Effector memory CD4-positive, alpha-beta T cell (primary cell): ENCODE data around the gene WDR82.
"Not testable (repeated sequence)": the region's sequence is repeated elsewhere in the genome, so short reads cannot be mapped to it uniquely, and the experiment has no call there.

Experiments
- DNase-seq, 3 donors: peaks; one replicate each; pipeline ENCODE4 v3.0.0-alpha.2; 2020
- H3K27ac ChIP-seq: 2 replicates; pipeline ENCODE4 v1.7.0; 2013; ENCODE audit warnings: mild to moderate bottlenecking, low read length, moderate library complexity; ENCODE audit not compliant: insufficient read depth, poor library complexity, severe bottlenecking
- H3K27me3 ChIP-seq: replicated peaks from 2 replicates; pipeline ENCODE4 v1.7.0; 2013; ENCODE audit warnings: mild to moderate bottlenecking, low read length; ENCODE audit not compliant: insufficient read depth, control insufficient read depth, poor library complexity, severe bottlenecking
- H3K36me3 ChIP-seq: 2 replicates; pipeline ENCODE4 v1.7.0; 2013; ENCODE audit warnings: mild to moderate bottlenecking, low read length, moderate library complexity; ENCODE audit not compliant: control insufficient read depth, insufficient read depth
- H3K4me1 ChIP-seq: 2 replicates; pipeline ENCODE4 v1.7.0; 2013; ENCODE audit warnings: low read length, mild to moderate bottlenecking; ENCODE audit not compliant: control insufficient read depth, insufficient read depth, poor library complexity, severe bottlenecking
- H3K4me3 ChIP-seq: 2 replicates; pipeline ENCODE4 v1.7.0; 2013; ENCODE audit warnings: low read length, low read depth, mild to moderate bottlenecking; ENCODE audit not compliant: insufficient read depth, poor library complexity, severe bottlenecking
- H3K9me3 ChIP-seq: 2 replicates; pipeline ENCODE4 v1.7.0; 2013; ENCODE audit warnings: mild to moderate bottlenecking, low read length, moderate library complexity; ENCODE audit not compliant: control insufficient read depth

Gene WDR82

DNA sequence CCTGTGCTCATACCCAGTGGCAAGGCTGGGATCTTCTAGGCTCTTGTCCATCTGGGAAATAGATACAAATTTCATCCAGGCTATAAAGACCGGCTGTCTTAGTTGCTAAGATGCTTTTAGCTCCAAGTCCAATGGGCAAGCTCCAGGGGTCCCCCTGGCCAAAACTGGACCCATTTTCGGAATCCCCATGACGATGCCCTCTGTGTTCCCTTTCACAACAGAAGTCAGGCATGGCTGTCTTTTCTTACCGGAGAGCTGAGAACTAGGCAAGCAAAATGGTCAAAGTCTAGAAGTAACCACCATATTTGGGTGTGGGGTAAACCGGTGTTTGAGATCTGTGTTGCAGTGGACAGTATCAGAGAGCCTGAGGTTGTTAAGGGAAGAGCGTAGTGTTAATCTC, 10.2 kb upstream of the WDR82 start:
- Histone ChIP-seq H3K4me1 (peaks cover 18% of the 10 kb centered on the region), H3K27ac (peak overlapping the region; percentile 100), H3K4me3 (no peak overlapping the region), H3K9me3 (no peaks in the 10 kb centered on the region), H3K36me3 (peaks cover 32% of the 10 kb centered on the region), H3K27me3 (no peaks in the 10 kb centered on the region)
- no peak for DNase-seq

DNA sequence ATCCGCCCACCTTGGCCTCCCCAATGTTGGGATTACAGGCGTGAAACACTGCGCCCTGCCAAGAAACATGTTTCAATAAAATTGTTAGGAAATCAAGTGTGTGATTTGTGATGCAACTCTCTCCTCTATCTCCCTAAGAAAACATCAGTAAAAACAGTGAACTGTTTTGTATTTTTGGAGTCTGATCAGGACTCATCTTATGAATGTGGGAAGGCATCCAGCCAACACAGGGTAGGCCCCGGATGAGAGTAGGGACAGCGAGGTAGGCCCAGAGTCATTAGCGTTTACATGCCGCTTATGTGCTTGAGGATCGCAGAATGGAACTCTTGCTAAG, 8.3 kb upstream of the WDR82 start:
- H3K9me3 ChIP-seq, result no peaks in the 10 kb centered on the region
- H3K27me3 ChIP-seq, result no peaks in the 10 kb centered on the region
- peaks cover 35% of the 10 kb centered on the region for H3K4me1 ChIP-seq
- peak overlapping the region; percentile 100 for H3K4me3 ChIP-seq
- no peak for DNase-seq
- peaks cover 14% of the 10 kb centered on the region for H3K36me3 ChIP-seq
- H3K27ac ChIP-seq, result peak overlapping the region; percentile 100

DNA sequence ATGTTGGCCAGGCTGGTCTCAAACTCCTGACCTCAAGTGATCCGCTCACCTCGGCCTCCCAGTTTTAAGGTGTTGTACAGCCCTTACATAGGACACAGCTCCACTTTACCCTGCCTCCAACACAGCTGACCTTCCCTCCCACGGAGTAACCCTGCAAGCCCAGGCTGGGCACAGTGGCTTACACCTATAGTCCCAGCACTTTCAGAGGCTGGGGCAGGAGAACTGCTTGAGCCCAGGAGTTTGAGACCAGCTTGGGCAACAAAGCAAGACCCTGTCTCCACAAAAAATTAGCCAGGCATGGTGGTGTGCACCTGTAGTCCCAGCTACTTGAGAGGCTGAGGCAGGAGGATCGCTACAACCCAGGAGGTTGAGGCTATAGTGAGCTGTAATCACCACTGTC, 5.6 kb upstream of the WDR82 start:
- H3K36me3 ChIP-seq, H3K4me3 ChIP-seq, H3K27me3 ChIP-seq, H3K9me3 ChIP-seq, DNase-seq, H3K27ac ChIP-seq: not testable (repeated sequence)
- H3K4me1 ChIP-seq, result peaks cover 43% of the 10 kb centered on the region

DNA sequence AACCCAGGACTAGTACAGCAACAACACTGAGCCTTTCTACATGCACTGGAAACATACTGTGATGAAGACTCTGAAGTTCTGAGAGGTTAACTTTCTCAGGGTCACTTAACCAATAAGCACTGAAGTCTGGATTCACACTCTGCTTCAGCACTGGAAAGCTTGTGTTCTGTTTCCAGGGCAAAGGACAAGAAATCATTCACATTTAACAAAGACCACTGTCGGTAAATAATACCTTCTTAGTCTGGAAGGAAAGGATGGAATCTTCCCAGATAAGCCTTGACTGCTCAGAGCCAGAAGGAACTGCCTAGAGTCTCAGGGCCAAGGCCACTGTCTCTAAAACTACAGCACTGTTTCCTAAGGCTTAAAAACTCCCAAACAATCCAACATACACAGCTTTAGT, 4.9 kb upstream of the WDR82 start:
- Histone ChIP-seq H3K4me3 (no peak overlapping the region), H3K36me3 (peaks cover 3% of the 10 kb centered on the region), H3K27me3 (no peaks in the 10 kb centered on the region), H3K27ac (peak overlapping the region; percentile 55), H3K9me3 (no peaks in the 10 kb centered on the region), H3K4me1 (peaks cover 39% of the 10 kb centered on the region)
- DNase-seq, result no peak

DNA sequence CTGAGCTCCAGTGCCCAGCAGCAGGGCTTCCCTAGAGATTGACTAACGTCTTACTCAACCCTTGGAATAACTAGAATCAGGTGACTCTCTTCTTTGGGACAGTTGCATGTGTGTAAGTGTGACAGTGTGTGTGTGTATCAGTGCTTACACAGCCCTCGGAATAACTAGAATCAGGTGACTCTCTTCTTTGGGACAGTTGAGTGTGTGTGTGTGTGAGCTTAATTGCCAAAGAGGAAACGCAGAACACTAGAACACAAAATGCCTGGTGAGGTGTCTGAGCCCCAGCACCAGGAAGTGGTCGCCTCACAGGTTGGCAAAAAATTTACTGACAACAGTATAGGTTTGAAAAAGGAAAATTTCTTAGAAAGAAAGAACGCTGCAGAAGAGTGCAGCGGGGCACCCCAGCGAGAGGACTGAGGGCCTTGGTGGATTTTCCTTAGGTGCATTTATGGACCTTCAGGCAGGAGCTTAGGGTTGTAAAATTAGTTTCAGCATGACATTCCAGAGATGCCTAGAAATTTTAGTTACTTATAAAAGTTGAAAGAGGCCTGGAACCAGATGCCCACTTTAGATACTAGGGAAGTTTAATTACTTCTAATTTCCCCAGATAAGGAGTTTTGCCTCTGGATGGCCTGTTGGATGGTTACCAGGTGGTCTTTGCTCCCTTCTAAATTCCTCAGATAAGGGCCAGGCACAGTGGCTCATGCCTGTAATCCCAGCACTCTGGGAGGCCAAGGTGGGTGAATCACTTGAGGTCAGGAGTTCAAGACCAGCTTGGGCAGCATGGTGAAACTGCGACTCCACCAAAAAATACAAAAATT, 3.7 kb upstream of the WDR82 start:
- peak overlapping the region; percentile 52 for H3K27ac ChIP-seq
- H3K9me3 ChIP-seq, result no peaks in the 10 kb centered on the region
- H3K27me3 ChIP-seq, result no peaks in the 10 kb centered on the region
- H3K4me1 ChIP-seq, result peaks cover 38% of the 10 kb centered on the region
- no peak overlapping the region for H3K4me3 ChIP-seq
- peak in 1 of 3 donors; percentile 14 for DNase-seq
- no peaks in the 10 kb centered on the region for H3K36me3 ChIP-seq

DNA sequence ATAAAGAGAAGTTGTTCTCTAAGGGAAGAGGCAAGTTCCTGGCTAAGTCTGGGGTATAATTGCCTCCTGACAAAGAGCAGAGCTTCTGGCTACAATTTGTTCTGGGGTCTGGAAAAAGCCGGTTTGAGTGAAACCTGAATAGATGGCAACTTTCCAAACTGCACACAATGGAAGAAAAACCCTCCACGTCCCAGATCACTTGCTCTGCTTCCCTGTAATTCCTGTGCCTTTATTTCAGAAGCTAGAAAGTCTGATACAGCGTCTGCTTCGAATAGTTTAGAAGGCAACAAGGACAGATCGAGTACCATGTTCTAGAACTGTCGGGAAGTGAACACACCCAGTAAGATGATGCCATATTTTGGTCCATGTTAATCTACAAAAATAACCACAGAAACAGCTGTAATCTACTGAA, 1.6 kb upstream of the WDR82 start:
- Histone ChIP-seq H3K27me3 (no peaks in the 10 kb centered on the region), H3K27ac (peak overlapping the region; percentile 87), H3K36me3 (no peaks in the 10 kb centered on the region), H3K9me3 (no peaks in the 10 kb centered on the region), H3K4me3 (peak overlapping the region; percentile 83), H3K4me1 (peaks cover 41% of the 10 kb centered on the region)
- DNase-seq, result no peak

DNA sequence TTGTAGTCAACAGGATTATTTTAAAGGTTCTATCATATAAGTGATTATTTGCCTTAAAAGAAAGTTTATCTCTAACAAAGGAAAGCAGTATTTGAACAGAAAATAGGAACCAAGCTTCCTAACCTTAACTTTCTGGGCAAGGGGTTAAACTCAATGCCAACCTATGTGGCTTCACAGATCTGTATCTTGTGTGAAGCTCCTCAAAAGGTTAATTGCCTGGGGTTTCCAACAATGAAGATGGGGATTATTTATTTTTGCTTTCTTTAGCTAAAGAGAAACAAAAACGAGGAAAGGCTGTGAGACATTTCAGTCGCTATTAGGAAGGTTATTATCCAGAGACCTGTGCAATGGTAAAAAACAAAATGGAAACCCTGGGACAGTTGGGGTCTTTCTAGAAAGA, 1.1 kb upstream of the WDR82 start:
- Histone ChIP-seq H3K4me1 (peaks cover 41% of the 10 kb centered on the region), H3K4me3 (peak overlapping the region; percentile 83), H3K27ac (peak overlapping the region; percentile 87), H3K36me3 (peaks cover under 1% of the 10 kb centered on the region), H3K9me3 (no peaks in the 10 kb centered on the region), H3K27me3 (no peaks in the 10 kb centered on the region)
- DNase-seq, result no peak

DNA sequence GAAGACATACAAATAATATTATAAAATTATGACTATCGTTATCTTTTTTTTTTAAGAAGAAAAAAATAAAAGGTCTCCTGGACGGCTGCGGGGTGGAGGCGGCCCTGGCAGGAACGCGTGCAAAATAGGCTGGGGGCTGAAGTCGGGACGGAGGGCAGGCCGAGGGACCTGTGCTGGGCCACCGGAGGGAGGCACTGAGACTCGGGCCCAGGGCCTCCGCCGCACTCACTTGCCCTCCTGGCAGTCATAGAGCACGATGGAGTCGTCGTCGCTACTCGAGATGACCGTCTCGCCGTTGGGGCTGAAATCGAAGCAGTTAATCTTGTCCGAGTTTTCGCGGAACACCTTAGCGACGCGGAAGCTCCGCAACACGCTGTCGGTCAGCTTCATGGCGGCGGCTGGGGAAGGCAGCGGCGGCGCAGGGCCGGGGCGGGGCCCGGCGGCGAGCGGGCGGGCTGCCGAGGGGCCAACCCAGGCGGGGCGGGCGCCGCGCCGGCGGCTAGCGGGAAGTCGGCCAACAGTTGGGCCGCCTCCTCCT, 408 bp downstream of the WDR82 start:
- Histone ChIP-seq H3K9me3 (no peaks in the 10 kb centered on the region), H3K27ac (peak overlapping the region; percentile 87), H3K4me3 (peak overlapping the region; percentile 83), H3K4me1 (peaks cover 44% of the 10 kb centered on the region), H3K27me3 (no peaks in the 10 kb centered on the region), H3K36me3 (peaks cover 4% of the 10 kb centered on the region)
- DNase-seq, result peak in 2 of 3 donors; percentile 41 to 56

DNA sequence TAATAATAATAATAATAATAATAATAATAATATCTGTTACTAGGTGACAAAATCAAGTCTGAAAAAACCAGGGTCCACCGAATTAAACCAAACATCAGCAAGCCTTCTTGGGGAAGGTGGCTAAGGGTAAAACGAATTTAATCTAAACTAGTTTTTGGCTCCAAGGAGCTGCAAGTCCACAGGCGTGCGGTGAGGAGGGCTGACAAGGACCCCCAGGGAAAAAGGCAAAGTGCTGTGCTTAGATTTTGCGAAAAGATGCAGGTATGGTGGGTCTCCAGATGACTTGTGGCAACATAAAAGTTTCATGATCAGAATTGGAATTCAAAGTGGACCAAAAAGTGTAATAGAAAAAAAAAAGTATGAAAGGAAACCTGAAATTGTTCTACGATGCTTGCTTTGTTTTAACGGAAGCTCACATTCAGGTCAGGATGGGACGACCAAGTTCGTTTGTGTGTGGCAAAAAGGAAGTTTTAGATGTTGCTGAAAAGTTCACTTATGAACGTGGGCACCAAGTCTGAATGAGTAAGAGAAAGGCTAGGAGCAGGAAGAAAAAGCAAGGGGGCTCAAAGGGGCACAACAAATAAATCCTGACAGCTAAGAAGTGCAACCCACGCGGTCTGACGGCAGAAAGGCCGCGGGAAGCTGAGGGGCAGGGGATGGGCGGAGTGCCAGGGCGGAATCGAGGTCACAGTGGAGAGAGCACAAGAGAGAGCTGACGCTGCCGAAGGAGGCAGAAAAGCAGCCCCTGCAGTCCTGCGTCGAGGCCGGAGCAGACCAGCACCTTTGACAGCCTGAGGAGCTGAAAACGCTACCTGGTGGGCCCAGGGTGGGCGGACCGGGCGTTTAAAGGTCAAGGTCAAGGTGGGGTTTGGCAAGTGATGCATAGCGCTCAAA, 1.1 kb downstream of the WDR82 start:
- H3K4me1 ChIP-seq, result peaks cover 44% of the 10 kb centered on the region
- DNase-seq, result peak; percentile 56 to 60 (median 57)
- H3K9me3 ChIP-seq, result no peaks in the 10 kb centered on the region

DNA sequence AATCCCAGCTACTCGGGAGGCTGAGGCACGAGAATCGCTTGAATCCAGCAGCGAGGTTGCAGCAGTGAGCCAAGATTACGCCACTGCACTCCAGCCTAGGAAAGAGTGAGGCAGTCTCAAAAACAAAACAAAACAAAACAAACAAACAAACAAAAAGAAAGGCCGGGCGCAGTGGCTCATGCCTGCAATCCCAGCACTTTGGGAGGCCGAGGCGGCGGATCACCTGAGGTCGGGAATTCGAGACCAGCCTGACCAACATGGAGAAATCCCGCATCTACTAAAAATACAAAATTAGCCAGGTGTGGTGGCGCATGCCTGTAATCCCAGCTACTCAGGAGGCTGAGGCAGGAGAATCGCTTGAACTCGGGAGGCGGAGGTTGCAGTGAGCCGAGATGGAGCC, 3.7 kb downstream of the WDR82 start:
- H3K9me3 ChIP-seq, DNase-seq, H3K36me3 ChIP-seq, H3K27me3 ChIP-seq: not testable (repeated sequence)
- Histone ChIP-seq H3K4me1 (peaks cover 39% of the 10 kb centered on the region), H3K27ac (peak overlapping the region; percentile 87), H3K4me3 (peak overlapping the region; percentile 83)

More for the DNA sequence above, 1.1 kb downstream of the WDR82 start:
- Histone ChIP-seq H3K27ac (peak overlapping the region; percentile 87), H3K4me3 (peak overlapping the region; percentile 83), H3K27me3 (no peaks in the 10 kb centered on the region), H3K36me3 (peaks cover 4% of the 10 kb centered on the region)
